ENCODE results near the gene KLF13.

DNA sequence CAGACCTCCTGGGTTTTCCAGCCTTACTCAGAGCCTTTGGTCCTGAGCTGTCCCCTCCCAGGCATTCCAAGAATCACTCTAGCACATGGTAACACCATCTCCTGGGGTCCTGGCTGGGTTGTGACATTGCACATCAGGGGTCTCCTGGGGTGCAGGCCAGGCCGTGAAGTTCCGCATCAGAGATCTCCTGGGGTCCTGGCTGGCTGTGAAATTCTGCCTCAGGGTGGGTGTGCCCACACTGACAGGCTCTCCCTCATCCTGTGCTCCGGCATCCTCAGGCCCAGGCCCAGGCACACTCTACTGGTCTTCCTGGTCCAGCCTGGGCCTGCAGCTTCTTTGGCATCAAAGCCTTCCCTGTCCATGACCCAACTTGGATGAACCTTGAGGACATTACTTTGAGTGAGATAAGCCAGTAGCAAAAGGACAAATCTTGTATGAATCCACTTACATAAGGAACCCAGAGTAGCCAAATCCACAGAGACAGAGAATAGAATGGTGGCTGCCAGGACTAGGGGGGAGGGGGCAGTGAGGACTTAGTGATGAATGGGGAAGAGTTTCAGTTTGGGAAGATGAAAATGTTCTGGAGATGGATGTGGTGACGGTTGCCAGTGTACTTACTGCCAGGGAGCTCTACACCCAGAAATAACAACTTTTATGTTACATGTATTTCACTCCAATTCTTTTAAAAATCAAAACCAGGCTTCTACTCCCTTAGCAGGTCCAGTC lies 49.1 kb upstream of the KLF13 start:
- TF ChIP-seq, protein P1, sequence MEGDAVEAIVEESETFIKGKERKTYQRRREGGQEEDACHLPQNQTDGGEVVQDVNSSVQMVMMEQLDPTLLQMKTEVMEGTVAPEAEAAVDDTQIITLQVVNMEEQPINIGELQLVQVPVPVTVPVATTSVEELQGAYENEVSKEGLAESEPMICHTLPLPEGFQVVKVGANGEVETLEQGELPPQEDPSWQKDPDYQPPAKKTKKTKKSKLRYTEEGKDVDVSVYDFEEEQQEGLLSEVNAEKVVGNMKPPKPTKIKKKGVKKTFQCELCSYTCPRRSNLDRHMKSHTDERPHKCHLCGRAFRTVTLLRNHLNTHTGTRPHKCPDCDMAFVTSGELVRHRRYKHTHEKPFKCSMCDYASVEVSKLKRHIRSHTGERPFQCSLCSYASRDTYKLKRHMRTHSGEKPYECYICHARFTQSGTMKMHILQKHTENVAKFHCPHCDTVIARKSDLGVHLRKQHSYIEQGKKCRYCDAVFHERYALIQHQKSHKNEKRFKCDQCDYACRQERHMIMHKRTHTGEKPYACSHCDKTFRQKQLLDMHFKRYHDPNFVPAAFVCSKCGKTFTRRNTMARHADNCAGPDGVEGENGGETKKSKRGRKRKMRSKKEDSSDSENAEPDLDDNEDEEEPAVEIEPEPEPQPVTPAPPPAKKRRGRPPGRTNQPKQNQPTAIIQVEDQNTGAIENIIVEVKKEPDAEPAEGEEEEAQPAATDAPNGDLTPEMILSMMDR (IDR thresholded peaks at IDR 0.05), result no peak
- no peak for TF ChIP-seq POLR2A (IDR thresholded peaks at IDR 0.05)
